NCI-H128 (cell line): ENCODE results near the gene ECHDC1.
"Not testable (repeated sequence)": the region's sequence is repeated elsewhere in the genome, so short reads cannot be mapped to it uniquely, and the experiment has no call there.

Experiments used
- DNase-seq: peaks from one replicate; lab custom pipeline; 2025; ENCODE audit not compliant: unreplicated experiment; lab: John Stamatoyannopoulos, UW

ECHDC1 gene, protein sequence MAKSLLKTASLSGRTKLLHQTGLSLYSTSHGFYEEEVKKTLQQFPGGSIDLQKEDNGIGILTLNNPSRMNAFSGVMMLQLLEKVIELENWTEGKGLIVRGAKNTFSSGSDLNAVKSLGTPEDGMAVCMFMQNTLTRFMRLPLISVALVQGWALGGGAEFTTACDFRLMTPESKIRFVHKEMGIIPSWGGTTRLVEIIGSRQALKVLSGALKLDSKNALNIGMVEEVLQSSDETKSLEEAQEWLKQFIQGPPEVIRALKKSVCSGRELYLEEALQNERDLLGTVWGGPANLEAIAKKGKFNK

DNA sequence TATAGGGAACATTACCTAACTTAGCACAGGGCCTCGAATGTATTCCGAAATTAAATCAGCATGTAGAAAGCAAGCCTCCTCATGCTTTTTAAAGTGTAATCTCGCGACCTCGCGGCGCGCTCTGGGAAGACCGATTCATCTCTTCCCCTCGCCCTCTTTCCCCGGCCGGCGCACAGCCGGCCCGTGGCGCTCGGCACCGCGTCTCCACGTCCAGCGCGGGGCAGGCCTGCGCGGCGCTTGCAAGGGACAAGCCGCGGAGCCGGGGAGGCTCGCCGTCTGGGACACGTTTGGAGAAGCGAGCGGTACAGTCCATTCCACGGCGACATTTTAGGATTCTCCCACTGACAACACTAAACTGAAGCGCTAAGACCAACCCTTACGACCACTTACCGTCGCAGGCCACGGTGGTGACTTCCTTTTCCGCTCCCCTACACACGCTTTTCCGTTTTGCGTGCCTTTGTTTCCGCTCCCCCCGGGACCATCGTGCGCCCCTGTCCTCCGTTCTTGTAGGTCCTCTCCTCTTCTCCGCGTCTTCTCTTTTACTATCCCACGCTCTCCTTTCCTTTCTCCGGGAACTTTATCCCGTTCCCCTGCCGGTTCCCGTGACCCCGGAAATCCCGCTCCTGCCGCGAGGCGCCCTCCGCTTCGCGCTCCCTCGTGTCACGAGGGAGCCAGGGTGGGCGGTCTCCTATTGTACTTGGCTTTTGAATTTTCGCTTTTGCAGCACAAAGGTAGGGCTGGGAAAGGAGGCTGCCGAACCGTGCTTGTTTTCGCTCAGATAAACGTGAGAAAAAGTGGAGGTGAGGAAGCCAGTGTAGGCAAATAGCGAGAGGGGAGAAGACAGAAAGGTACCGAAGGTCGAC is at the start of gene ECHDC1:
ECHDC1 (minus strand) TSS at position 664 of the 863 bp plus-strand sequence. CDS start 12,581 bp downstream, outside the sequence.
- peak; percentile 32 for DNase-seq

- no peak for DNase-seq
Measured at GRCh38 chr6:127392301-127392700, 48.9 kb upstream of the ECHDC1 start.

GRCh38 chr6:127391094-127391953 is 47.9 kb upstream of the ECHDC1 start:
- no peak for DNase-seq

- DNase-seq = no peak
Measured at GRCh38 chr6:127389706-127390105, 46.3 kb upstream of the ECHDC1 start.

GRCh38 chr6:127385668-127386430 is 42.4 kb upstream of the ECHDC1 start:
- no peak for DNase-seq

- not testable (repeated sequence) for DNase-seq
Measured at GRCh38 chr6:127384848-127385247, 41.4 kb upstream of the ECHDC1 start.

- DNase-seq = no peak
Measured at GRCh38 chr6:127383988-127384387, 40.6 kb upstream of the ECHDC1 start.

DNA sequence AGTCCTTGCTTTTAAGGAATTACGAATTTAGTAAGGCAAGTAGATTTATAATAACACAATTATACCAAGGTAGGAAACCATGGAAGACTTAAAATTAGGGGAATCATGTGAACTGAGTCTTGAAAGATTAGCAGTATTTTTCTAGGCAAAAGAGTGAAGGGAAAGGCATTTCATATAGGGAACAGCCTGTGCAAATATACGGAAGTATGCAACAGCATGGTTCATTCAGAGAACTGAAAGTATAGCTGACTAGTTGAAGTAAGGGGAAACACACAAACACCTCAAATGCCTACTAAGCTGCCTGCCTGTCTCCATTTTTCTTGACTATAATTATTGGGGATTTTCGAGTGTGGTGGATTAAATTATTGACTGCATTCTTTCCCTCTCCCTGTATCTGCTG is 39.0 kb upstream of the ECHDC1 start:
- DNase-seq = no peak

DNA sequence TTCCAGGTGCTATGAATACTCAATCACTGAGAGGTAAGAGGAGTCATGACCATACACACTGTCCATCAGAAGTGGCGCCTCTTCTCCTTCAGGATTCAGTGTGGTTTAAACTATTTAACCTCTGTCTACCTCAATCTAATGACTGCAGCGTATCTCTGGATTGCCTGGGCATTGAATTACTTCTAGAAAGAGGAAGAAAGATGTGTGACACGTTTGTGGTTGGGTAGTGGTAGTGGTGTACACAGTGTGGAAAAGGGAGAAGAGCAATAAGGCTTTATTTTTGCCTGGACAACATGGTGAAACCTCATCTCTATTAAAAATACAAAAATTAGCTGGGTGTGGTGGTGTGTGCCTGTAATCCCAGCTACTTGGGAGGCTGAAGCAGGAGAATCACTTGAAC is 38.0 kb upstream of the ECHDC1 start:
- DNase-seq = no peak

- DNase-seq = no peak
Measured at GRCh38 chr6:127376685-127377084, 33.3 kb upstream of the ECHDC1 start.

- no peak for DNase-seq
Measured at GRCh38 chr6:127367023-127367375, 23.6 kb upstream of the ECHDC1 start.

- DNase-seq = no peak
Measured at GRCh38 chr6:127366282-127367022, 23.0 kb upstream of the ECHDC1 start.

GRCh38 chr6:127365874-127366273 is 22.5 kb upstream of the ECHDC1 start:
- DNase-seq = no peak

- DNase-seq = no peak
Measured at GRCh38 chr6:127352524-127352923, 9.1 kb upstream of the ECHDC1 start.

DNA sequence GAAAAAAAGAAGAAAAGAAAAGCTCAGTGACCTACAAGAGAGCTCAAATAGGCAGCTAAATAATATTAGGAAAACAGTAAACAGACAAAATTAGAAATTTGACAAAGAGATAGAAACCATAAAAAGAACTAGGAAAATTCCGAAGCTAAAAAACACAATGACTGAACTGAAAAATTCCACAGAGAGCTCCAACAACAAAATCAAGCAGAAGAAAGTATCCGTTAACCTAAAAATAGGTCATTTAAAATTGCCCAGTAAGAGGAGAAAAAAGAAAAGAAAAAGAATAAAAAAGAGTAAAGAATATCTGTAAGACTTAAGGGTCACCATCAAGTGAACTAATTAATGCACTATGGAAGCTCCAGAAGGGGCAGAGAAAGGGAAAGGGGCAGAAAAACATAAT is 6.6 kb upstream of the ECHDC1 start:
- DNase-seq = no peak

DNA sequence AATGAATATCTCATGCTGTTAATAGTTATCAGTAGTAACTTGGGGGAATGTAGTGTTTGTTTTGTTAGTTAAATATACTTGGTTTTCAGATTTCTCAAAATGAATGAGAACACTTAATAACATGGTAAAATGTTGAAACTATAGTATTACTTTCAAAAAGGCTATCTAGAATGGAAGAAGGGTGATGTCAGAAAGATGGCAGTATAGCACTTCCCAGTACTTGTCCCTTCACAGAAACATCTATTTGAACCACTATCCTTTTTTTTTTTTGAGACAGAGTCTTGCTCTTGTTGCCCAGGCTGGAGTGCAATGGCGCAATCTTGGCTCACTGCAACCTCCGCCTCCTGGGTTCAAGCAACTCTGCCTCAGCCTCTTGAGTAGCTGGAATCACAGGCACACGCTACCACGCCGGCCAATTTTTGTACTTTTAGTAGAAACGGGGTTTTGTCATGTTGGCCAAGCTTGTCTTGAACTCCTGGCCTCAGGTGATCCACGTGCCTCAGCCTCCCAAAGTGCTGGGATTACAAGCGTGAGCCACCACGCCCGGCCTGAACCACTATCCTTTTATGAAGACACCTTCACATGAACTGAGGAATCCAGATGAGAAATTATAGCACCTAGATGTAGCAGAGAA is 4.7 kb upstream of the ECHDC1 start:
- DNase-seq = no peak

- DNase-seq = no peak
Measured at GRCh38 chr6:127347178-127347577, 3.8 kb upstream of the ECHDC1 start.

DNA sequence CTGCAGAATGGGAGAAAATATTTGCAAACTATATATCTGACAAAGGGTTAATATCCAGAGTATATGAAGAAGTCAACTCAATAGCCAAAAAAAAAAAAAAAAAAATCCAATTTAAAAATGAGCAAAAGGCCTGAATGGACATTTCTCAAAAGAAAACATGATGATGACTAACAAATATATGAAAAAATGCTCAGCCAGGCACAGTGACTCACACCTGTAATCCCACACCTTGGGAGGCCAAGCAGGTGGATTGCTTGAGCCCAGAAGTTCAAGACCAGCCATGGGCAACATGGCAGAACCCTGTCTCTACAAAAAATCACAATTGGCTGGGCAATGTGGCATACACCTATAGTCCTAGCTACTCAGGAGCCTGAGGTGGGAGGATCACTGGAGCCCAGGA is 2.1 kb upstream of the ECHDC1 start:
- DNase-seq = no peak

DNA sequence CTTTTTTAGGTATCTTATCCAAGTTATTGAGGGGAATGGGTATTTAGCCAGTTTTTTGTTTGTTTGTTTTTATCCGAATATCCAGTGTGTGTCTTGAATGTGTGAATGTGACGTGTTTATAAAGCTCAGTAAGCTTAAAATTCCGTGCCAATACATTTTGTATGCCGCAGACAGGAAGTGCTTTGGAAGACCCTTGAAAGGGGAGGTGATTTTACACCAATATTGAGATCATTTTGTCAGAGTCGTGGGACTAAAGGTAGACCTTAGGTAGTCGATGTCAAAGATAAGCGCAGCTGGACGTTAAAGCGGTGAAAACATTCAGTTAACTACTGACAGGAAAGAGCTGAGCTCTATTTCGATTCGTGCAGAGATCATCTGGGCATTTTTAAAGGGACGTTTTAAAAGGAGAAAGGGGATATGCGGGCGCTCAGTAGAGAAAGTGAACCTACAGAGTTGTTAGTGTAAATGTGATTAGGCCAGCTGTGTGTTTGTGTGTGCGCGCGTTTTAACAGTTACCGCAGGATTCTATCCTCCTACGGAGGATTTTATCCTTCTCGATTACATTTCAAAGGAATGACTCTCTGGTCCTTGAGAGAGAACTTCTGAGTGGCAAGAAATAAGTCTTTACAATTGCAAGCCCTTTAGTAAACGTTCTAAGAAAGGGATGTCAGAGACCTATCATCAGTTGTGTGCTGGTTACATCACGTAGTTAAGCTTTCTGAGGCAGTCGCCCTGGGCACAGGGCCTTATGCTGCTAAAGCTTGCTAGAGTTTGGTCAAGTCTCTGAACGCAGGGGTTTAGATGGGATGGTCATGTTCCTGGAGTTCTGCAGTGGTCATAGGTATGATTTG is 625 bp upstream of the ECHDC1 start:
- DNase-seq = no peak
